HEK293 (cell line): ENCODE measurements around the gene ZCCHC14.
A peak's percentile ranks its signal among the peaks of the same experiment; 100 is the strongest.

Source experiments
- CTCF ChIA-PET: fragments of 350-600 bp; formaldehyde crosslinking; extraction: SDS; loops from one replicate; lab custom pipeline; 2021; ENCODE audit warnings: antibody characterized with exemption; lab: Yijun Ruan, JAX
- POLR2A ChIA-PET: fragments of 300-600 bp; formaldehyde crosslinking; extraction: SDS; loops from one replicate; lab custom pipeline; 2020; ENCODE audit warnings: antibody characterized with exemption, inconsistent platforms; lab: Yijun Ruan, JAX
- H3K27ac ChIP-seq: fragments of 200-500 bp; sonication (Bioruptor generic); 2 replicates; pipeline ENCODE4 v1.5.1; 2014; ENCODE audit warnings: low read depth, low read length, control low read depth, inconsistent platforms; ENCODE audit errors: extremely low read depth
- H3K36me3 ChIP-seq, 2 experiments: fragments of 200-500 bp in 1 of 2; sonication (Bioruptor generic) in 1 of 2; 1 replicate in 1 of 2; 2 replicates in 1 of 2; pipeline ENCODE4 v1.5.1; 2014 to 2017; ENCODE audit warnings: inconsistent platforms in 2 of 2, low read length in 2 of 2; ENCODE audit not compliant: control insufficient read depth in 2 of 2, insufficient read depth in 1 of 2
- H3K4me1 ChIP-seq: fragments of 200-500 bp; sonication (Bioruptor generic); 2 replicates; pipeline ENCODE4 v1.5.1; 2014; ENCODE audit warnings: mild to moderate bottlenecking, low read length, inconsistent platforms; ENCODE audit not compliant: control insufficient read depth, insufficient read depth
- H3K4me3 ChIP-seq: 2 replicates; pipeline ENCODE4 v1.5.1; 2011; ENCODE audit warnings: low read depth, mild to moderate bottlenecking, control low read depth, low read length, moderate library complexity
- H3K9me3 ChIP-seq: fragments of 200-500 bp; sonication (Bioruptor generic); 2 replicates; pipeline ENCODE4 v1.5.1; 2014; ENCODE audit warnings: low read depth, low read length, inconsistent platforms; ENCODE audit not compliant: control insufficient read depth, insufficient read depth
- KLF10 ChIP-seq: fragments of 450-650 bp; IDR thresholded peaks from 2 replicates; pipeline ENCODE4 v1.5.1; 2018; ENCODE audit warnings: missing biosample characterization, mild to moderate bottlenecking, missing genetic modification characterization
- PRDM4 ChIP-seq: fragments of 450-650 bp; formaldehyde crosslinking; IDR thresholded peaks from 2 replicates; pipeline ENCODE4 v1.5.1; 2017; ENCODE audit warnings: missing biosample characterization, missing genetic modification characterization
- REPIN1 ChIP-seq: fragments of 450-650 bp; formaldehyde crosslinking; IDR thresholded peaks from 2 replicates; pipeline ENCODE4 v1.5.1; 2017; ENCODE audit warnings: missing biosample characterization, missing genetic modification characterization, low read depth
- SCRT2 ChIP-seq: fragments of 450-650 bp; formaldehyde crosslinking; IDR thresholded peaks from 2 replicates; pipeline ENCODE4 v1.5.1; 2016; ENCODE audit warnings: missing biosample characterization, missing genetic modification characterization
- ZBTB10 ChIP-seq: fragments of 450-650 bp; formaldehyde crosslinking; IDR thresholded peaks from 2 replicates; pipeline ENCODE4 v1.5.1; 2016; ENCODE audit warnings: missing biosample characterization, missing genetic modification characterization
- ZBTB7A ChIP-seq: fragments of 450-650 bp; formaldehyde crosslinking; IDR thresholded peaks from 2 replicates; pipeline ENCODE4 v1.5.1; 2016; ENCODE audit warnings: low read depth, missing biosample characterization, missing genetic modification characterization
- ZNF239 ChIP-seq: fragments of 450-650 bp; formaldehyde crosslinking; IDR thresholded peaks from 2 replicates; pipeline ENCODE4 v1.5.1; 2016; ENCODE audit warnings: missing biosample characterization, missing genetic modification characterization
- ZNF350 ChIP-seq: fragments of 450-650 bp; formaldehyde crosslinking; IDR thresholded peaks from 2 replicates; pipeline ENCODE4 v1.5.0; 2017; ENCODE audit warnings: missing biosample characterization, mild to moderate bottlenecking, missing genetic modification characterization
- ZNF37A ChIP-seq: fragments of 450-650 bp; IDR thresholded peaks from 2 replicates; pipeline ENCODE4 v1.5.1; 2018; ENCODE audit warnings: missing biosample characterization, missing genetic modification characterization
- ZNF404 ChIP-seq: fragments of 450-650 bp; formaldehyde crosslinking; IDR thresholded peaks from 2 replicates; pipeline ENCODE4 v1.5.1; 2017; ENCODE audit warnings: missing biosample characterization, missing genetic modification characterization
- ZNF416 ChIP-seq: fragments of 450-650 bp; formaldehyde crosslinking; IDR thresholded peaks from 2 replicates; pipeline ENCODE4 v1.5.1; 2016; ENCODE audit warnings: missing biosample characterization, missing genetic modification characterization
- ZNF510 ChIP-seq: fragments of 450-650 bp; formaldehyde crosslinking; IDR thresholded peaks from 2 replicates; pipeline ENCODE4 v1.5.1; 2018; ENCODE audit warnings: mild to moderate bottlenecking, missing genetic modification characterization, missing biosample characterization; ENCODE audit not compliant: insufficient replicate concordance
- ZNF544 ChIP-seq: fragments of 450-650 bp; formaldehyde crosslinking; IDR thresholded peaks from 2 replicates; pipeline ENCODE4 v1.5.0; 2017; ENCODE audit warnings: missing biosample characterization, missing genetic modification characterization
- ZNF658 ChIP-seq: fragments of 450-650 bp; formaldehyde crosslinking; IDR thresholded peaks from 2 replicates; pipeline ENCODE4; 2016; ENCODE audit warnings: missing biosample characterization, missing genetic modification characterization
- ZNF76 ChIP-seq: fragments of 450-650 bp; formaldehyde crosslinking; IDR thresholded peaks from 2 replicates; pipeline ENCODE4; 2016; ENCODE audit warnings: low read depth, missing biosample characterization, missing genetic modification characterization, borderline replicate concordance
- ZSCAN16 ChIP-seq: fragments of 450-650 bp; formaldehyde crosslinking; IDR thresholded peaks from 2 replicates; pipeline ENCODE4 v1.5.1; 2016; ENCODE audit warnings: missing biosample characterization, missing genetic modification characterization
- ZSCAN4 ChIP-seq: fragments of 450-650 bp; formaldehyde crosslinking; IDR thresholded peaks from 2 replicates; pipeline ENCODE4 v1.5.1; 2017; ENCODE audit warnings: missing biosample characterization, missing genetic modification characterization
- TF ChIP-seq, protein P1 (sequence below): fragments of 450-650 bp; formaldehyde crosslinking; conservative IDR thresholded peaks from 2 replicates; pipeline ENCODE4 v1.5.1; 2016; ENCODE audit warnings: low read depth, missing biosample characterization, missing genetic modification characterization

ZCCHC14 gene

GRCh38 chr16:87418644-87419043 is 74.2 kb downstream of the ZCCHC14 start (continued):
- TF ChIP-seq ZBTB7A (tag by site-specific recombination) (no peak), ZNF37A (tag by site-specific recombination) (no peak), KLF10 (tag by site-specific recombination) (0 out of 2 replicates have a peak, but pooled peaks have one; percentile 25), ZNF76 (tag by site-specific recombination) (no peak), ZNF350 (tag by site-specific recombination) (no peak)

DNA sequence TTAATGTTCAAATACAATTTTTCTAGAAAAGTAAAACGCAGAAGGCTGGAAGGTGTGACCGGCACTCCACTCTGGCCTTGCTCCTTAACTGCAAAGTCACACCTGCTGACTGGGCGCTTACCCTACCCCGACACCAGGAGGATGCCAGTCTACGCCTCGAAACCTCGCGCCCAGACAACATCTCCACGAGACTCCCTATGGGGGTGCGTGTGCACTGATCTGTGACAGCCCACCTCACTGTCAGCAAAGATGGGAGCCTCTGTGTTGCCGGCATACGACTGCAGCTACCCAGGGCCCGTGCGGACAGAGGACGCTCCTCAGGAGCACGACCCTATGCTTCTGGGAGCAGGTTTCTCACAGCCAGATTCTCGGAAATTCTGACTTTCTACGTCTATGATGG is 74.6 kb downstream of the ZCCHC14 start:
- H3K4me1 ChIP-seq = no peaks in the 10 kb centered on the region
- POLR2A ChIA-PET = interaction anchor here (0.5 kb wide), 1 partner anchor 19 kb away, joined by 7 read pairs; no protein-coding TSS in a partner anchor
- H3K27ac ChIP-seq = no peak overlapping the region
- no peaks in the 10 kb centered on the region for H3K9me3 ChIP-seq
- no peak overlapping the region for H3K4me3 ChIP-seq
- TF ChIP-seq ZNF544 (tag by site-specific recombination) (no peak), ZBTB10 (tag by site-specific recombination) (no peak), ZNF404 (tag by site-specific recombination) (no peak), ZNF239 (tag by site-specific recombination) (no peak), ZSCAN4 (tag by site-specific recombination) (no peak), ZNF510 (tag by site-specific recombination) (no peak), REPIN1 (no peak), ZNF658 (tag by site-specific recombination) (no peak), ZSCAN16 (tag by site-specific recombination) (no peak), SCRT2 (tag by site-specific recombination) (no peak), ZNF416 (tag by site-specific recombination) (no peak), PRDM4 (tag by site-specific recombination) (no peak)
- TF ChIP-seq, protein P1, sequence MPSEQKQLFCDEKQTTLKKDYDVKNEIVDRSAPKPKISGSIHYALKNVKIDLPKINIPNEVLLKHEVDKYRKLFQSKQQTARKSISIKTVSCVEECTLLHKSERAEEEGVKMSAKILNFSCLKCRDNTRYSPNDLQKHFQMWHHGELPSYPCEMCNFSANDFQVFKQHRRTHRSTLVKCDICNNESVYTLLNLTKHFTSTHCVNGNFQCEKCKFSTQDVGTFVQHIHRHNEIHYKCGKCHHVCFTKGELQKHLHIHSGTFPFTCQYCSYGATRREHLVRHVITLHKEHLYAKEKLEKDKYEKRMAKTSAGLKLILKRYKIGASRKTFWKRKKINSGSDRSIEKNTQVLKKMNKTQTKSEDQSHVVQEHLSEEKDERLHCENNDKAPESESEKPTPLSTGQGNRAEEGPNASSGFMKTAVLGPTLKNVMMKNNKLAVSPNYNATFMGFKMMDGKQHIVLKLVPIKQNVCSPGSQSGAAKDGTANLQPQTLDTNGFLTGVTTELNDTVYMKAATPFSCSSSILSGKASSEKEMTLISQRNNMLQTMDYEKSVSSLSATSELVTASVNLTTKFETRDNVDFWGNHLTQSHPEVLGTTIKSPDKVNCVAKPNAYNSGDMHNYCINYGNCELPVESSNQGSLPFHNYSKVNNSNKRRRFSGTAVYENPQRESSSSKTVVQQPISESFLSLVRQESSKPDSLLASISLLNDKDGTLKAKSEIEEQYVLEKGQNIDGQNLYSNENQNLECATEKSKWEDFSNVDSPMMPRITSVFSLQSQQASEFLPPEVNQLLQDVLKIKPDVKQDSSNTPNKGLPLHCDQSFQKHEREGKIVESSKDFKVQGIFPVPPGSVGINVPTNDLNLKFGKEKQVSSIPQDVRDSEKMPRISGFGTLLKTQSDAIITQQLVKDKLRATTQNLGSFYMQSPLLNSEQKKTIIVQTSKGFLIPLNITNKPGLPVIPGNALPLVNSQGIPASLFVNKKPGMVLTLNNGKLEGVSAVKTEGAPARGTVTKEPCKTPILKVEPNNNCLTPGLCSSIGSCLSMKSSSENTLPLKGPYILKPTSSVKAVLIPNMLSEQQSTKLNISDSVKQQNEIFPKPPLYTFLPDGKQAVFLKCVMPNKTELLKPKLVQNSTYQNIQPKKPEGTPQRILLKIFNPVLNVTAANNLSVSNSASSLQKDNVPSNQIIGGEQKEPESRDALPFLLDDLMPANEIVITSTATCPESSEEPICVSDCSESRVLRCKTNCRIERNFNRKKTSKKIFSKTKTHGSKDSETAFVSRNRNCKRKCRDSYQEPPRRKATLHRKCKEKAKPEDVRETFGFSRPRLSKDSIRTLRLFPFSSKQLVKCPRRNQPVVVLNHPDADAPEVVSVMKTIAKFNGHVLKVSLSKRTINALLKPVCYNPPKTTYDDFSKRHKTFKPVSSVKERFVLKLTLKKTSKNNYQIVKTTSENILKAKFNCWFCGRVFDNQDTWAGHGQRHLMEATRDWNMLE (tag by site-specific recombination) = no peak
- H3K36me3 ChIP-seq = peaks cover 11 to 80% of the 10 kb centered on the region in 2 experiments; a peak in 2 of 3 replicates
- CTCF ChIA-PET = interaction anchor here (0.6 to 2.2 kb wide), 2 partner anchors 102 to 218 kb away, joined by 3 to 18 read pairs; no protein-coding TSS in a partner anchor
